Keratinocyte (primary cell): ENCODE data around the gene FFAR4. TPM values are rescaled to one million over a fixed set of nuclear protein-coding genes. Genes with fewer than 3 reads are reported as not detected.
"Not testable (repeated sequence)": the region's sequence is repeated elsewhere in the genome, so short reads cannot be mapped to it uniquely, and the experiment has no call there.

Source experiments
- DNase-seq: peaks from one replicate; pipeline ENCODE4 v3.0.0-alpha.2; 2011; ENCODE audit warnings: low read depth, missing footprints, low spot score
- FAIRE-seq: peaks from 2 replicates; lab custom pipeline; 2011; peaks lifted over from hg19 to GRCh38; lab: Jason Lieb, UNC
- H2AFZ ChIP-seq: 2 replicates; pipeline ENCODE4 v1.6.0; 2012; ENCODE audit warnings: low read length, control low read depth, inconsistent platforms; ENCODE audit not compliant: control insufficient read depth
- H3K27ac ChIP-seq: 2 replicates; pipeline ENCODE4 v1.5.1; 2011; ENCODE audit warnings: low read length; ENCODE audit not compliant: control insufficient read depth, insufficient read depth
- H3K27me3 ChIP-seq: 3 replicates; pipeline ENCODE4 v1.6.0; 2011; ENCODE audit warnings: low read length; ENCODE audit not compliant: control insufficient read depth, insufficient read depth; ENCODE audit errors: extremely low read depth
- H3K36me3 ChIP-seq, 2 experiments: 2 replicates in 1 of 2; 3 replicates in 1 of 2; pipeline ENCODE4 v1.5.1; 2011; ENCODE audit warnings: low read length in 2 of 2, mild to moderate bottlenecking in 1 of 2; ENCODE audit not compliant: control insufficient read depth in 2 of 2, insufficient read depth in 2 of 2; ENCODE audit errors: extremely low read depth in 1 of 2
- H3K4me1 ChIP-seq: 3 replicates; pipeline ENCODE4 v1.5.1; 2011; ENCODE audit warnings: low read length; ENCODE audit not compliant: control insufficient read depth, insufficient read depth; ENCODE audit errors: extremely low read depth
- H3K4me2 ChIP-seq: 3 replicates; pipeline ENCODE4 v1.6.0; 2011; ENCODE audit warnings: low read depth, low read length; ENCODE audit not compliant: control insufficient read depth, insufficient read depth; ENCODE audit errors: extremely low read depth
- H3K4me3 ChIP-seq, 3 experiments: fragments of 200-600 bp in 1 of 3; sonication (generic) in 1 of 3; 2 replicates in 2 of 3; 3 replicates in 1 of 3; pipeline ENCODE4 v1.5.1; 2011 to 2016; ENCODE audit warnings: low read length in 3 of 3, mild to moderate bottlenecking in 3 of 3, control low read depth in 2 of 3, inconsistent platforms in 1 of 3, low read depth in 1 of 3, mixed read lengths in 1 of 3, mixed run types in 1 of 3, moderate library complexity in 1 of 3; ENCODE audit not compliant: control insufficient read depth in 2 of 3, insufficient read depth in 2 of 3; ENCODE audit errors: extremely low read depth in 1 of 3
- H3K79me2 ChIP-seq: 2 replicates; pipeline ENCODE4 v1.6.0; 2012; ENCODE audit warnings: low read length; ENCODE audit not compliant: control insufficient read depth, insufficient read depth
- H3K9ac ChIP-seq: 3 replicates; pipeline ENCODE4 v1.6.0; 2011; ENCODE audit warnings: low read length; ENCODE audit not compliant: control insufficient read depth, insufficient read depth; ENCODE audit errors: extremely low read depth
- H3K9me1 ChIP-seq: 3 replicates; pipeline ENCODE4 v1.6.0; 2011; ENCODE audit warnings: low read length; ENCODE audit not compliant: control insufficient read depth, insufficient read depth; ENCODE audit errors: extremely low read depth
- H3K9me3 ChIP-seq: 2 replicates; pipeline ENCODE4 v1.5.1; 2012; ENCODE audit warnings: low read depth, low read length; ENCODE audit not compliant: control insufficient read depth
- H4K20me1 ChIP-seq: 3 replicates; pipeline ENCODE4 v1.6.0; 2011; ENCODE audit warnings: low read length; ENCODE audit not compliant: control insufficient read depth, insufficient read depth; ENCODE audit errors: extremely low read depth
- CTCF ChIP-seq, 3 experiments: IDR thresholded peaks in 1 of 3; conservative IDR thresholded peaks in 1 of 3; optimal IDR thresholded peaks in 1 of 3; 2 replicates in 2 of 3; 3 replicates in 1 of 3; pipeline versions ENCODE3 to v1.5.1; 2011; ENCODE audit warnings: low read length in 3 of 3, mild to moderate bottlenecking in 3 of 3, moderate library complexity in 2 of 3, control low read depth in 1 of 3, inconsistent platforms in 1 of 3; ENCODE audit not compliant: insufficient read depth in 2 of 3; ENCODE audit errors: extremely low read depth in 1 of 3
- EZH2 ChIP-seq: IDR thresholded peaks from one replicate; pipeline ENCODE4 v1.6.1; 2012; ENCODE audit warnings: inconsistent platforms, mild to moderate bottlenecking, low read length, moderate library complexity
- dilution Hi-C: fragments of 300-500 bp; cut with MboI; formaldehyde crosslinking; loops from one replicate; pipeline ENCODE4 v1.7.0; 2020; ENCODE audit warnings: low sequenced_read_pairs; ENCODE audit not compliant: extremely low pct_ligation_motif_present
- polyA plus RNA-seq, 5 experiments: library from polyadenylated mRNA; depleted of rRNA in 3 of 5; stranded (reverse) in 3 of 5; stranded (forward) in 1 of 5; unstranded in 1 of 5; fragments of >200 nt; gene quantifications; 1 replicate in 1 of 5; 2 replicates in 3 of 5; 3 replicates in 1 of 5; pipeline versions ENCODE4 v1.2.1 to v1.2.3, GENCODE V29; 2011 to 2012; ENCODE audit warnings: missing spikeins in 2 of 5, low read depth in 1 of 5, low replicate concordance in 1 of 5

FFAR4 gene
- polyA plus RNA-seq, 1 donor (not counting 4 experiments of a cell fraction or from before 2014, with no cell fraction given): not detected

DNA sequence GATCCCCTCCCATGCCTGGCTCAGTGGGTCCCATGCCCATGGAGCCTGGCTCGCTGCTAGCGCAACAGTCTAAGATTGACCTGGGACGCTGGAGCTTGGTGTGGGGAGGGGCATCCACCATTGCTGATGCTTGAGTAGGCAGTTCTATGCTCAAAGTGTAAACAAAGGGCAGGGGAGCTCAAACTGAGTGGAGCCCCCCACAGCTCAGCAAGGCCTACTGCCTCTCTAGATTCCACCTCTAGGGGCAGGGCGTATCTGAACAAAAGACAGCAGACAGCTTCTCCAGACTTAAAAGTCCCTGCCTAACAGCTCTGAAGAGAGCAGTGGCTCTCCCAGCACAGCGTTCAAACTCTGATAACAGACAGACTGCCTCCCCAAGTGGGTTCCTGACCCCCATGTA is 31.2 kb upstream of the FFAR4 start:
- Histone ChIP-seq H3K27ac (no peak overlapping the region), H3K4me2 (no peak overlapping the region), H3K36me3 (no peaks in the 10 kb centered on the region), H2AFZ (no peak overlapping the region), H3K4me3 (no peak overlapping the region), H3K9ac (no peak overlapping the region), H3K9me3 (no peaks in the 10 kb centered on the region), H3K9me1 (no peaks in the 10 kb centered on the region), H4K20me1 (no peaks in the 10 kb centered on the region), H3K79me2 (no peaks in the 10 kb centered on the region), H3K27me3 (no peaks in the 10 kb centered on the region), H3K4me1 (no peaks in the 10 kb centered on the region)
- DNase-seq (no peak), FAIRE-seq (no peak)
- dilution Hi-C loops: no loop called here
- TF ChIP-seq EZH2 (no peak), CTCF (optimal IDR thresholded peaks at IDR 0.05 in 1 of 3, IDR thresholded peaks at IDR 0.05 in 1 of 3, conservative IDR thresholded peaks at IDR 0.05 in 1 of 3; ENCODE audit: extremely low read depth in 1 of 3, insufficient read depth in 2 of 3, low read length in 3 of 3) (no peak)

- H3K9me1 ChIP-seq, H3K36me3 ChIP-seq, H3K4me3 ChIP-seq, H3K27me3 ChIP-seq, H3K9ac ChIP-seq, DNase-seq, H3K79me2 ChIP-seq, H3K27ac ChIP-seq, H3K9me3 ChIP-seq, H2AFZ ChIP-seq, H4K20me1 ChIP-seq, H3K4me2 ChIP-seq, H3K4me1 ChIP-seq, FAIRE-seq, dilution Hi-C loops: not testable (repeated sequence)
These were observed 25.6 kb upstream of the FFAR4 start for GRCh38 chr10:93540871-93541270.
